WTC11 (cell line): Measurements from ENCODE around the gene FGF1.

ENCODE experiments used
- KAT7 ChIP-seq: sonication (generic); formaldehyde crosslinking; IDR thresholded peaks from 2 replicates; pipeline ENCODE4 v1.8.1; 2023; ENCODE audit warnings: missing genetic modification reagents, mild to moderate bottlenecking, borderline replicate concordance
- TP53 ChIP-seq: sonication (generic); formaldehyde crosslinking; IDR thresholded peaks from 2 replicates; pipeline ENCODE4 v1.8.1; 2023; ENCODE audit warnings: mild to moderate bottlenecking, missing genetic modification reagents
- TF ChIP-seq, protein P1 (sequence below): sonication (generic); formaldehyde crosslinking; IDR thresholded peaks from 2 replicates; pipeline ENCODE4 v1.8.1; 2023; ENCODE audit warnings: mild to moderate bottlenecking, missing genetic modification reagents
- TF ChIP-seq, protein P2 (sequence below): fragments of 200-600 bp; IDR thresholded peaks from 2 replicates; pipeline ENCODE4 v1.8.0; 2022; ENCODE audit warnings: antibody characterized with exemption

DNA sequence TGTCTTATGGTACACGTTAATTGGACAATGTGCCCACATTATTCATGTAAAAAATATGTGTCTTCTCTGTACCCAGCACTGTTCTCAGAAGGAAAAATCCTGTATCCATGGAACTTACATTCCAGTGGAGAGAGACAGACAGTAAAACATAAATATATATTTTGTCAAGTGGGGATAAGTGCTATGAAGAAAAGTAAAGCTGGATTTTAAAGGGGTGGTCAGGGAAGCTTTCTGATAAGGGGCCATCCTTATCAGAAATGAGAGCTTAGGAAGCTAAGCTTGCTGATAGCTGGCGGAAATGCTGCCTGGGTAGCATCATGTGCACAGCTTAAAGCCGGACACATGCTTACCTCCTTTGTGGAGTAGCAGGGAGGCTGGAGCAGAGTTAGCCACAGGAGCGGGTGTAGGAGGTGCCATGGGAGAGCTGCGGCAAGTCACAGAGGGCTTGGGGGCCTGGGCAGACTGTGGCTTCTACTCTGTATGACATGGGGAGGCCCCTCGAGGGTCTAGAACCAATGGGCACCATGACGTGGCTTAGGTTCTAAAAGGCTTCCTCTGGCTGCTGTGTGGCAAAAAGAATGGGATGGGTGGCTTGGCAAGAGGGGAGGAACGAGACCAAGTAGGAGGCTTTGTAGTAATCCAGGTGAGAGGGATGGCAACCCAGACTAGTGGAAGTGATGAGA lies 141.7 kb downstream of the FGF1 start:
- TF ChIP-seq, protein P1, sequence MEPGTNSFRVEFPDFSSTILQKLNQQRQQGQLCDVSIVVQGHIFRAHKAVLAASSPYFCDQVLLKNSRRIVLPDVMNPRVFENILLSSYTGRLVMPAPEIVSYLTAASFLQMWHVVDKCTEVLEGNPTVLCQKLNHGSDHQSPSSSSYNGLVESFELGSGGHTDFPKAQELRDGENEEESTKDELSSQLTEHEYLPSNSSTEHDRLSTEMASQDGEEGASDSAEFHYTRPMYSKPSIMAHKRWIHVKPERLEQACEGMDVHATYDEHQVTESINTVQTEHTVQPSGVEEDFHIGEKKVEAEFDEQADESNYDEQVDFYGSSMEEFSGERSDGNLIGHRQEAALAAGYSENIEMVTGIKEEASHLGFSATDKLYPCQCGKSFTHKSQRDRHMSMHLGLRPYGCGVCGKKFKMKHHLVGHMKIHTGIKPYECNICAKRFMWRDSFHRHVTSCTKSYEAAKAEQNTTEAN (CRISPR knock-in tag) = no peak
- TF ChIP-seq, protein P2, sequence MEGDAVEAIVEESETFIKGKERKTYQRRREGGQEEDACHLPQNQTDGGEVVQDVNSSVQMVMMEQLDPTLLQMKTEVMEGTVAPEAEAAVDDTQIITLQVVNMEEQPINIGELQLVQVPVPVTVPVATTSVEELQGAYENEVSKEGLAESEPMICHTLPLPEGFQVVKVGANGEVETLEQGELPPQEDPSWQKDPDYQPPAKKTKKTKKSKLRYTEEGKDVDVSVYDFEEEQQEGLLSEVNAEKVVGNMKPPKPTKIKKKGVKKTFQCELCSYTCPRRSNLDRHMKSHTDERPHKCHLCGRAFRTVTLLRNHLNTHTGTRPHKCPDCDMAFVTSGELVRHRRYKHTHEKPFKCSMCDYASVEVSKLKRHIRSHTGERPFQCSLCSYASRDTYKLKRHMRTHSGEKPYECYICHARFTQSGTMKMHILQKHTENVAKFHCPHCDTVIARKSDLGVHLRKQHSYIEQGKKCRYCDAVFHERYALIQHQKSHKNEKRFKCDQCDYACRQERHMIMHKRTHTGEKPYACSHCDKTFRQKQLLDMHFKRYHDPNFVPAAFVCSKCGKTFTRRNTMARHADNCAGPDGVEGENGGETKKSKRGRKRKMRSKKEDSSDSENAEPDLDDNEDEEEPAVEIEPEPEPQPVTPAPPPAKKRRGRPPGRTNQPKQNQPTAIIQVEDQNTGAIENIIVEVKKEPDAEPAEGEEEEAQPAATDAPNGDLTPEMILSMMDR = no peak
- TF ChIP-seq TP53 (CRISPR knock-in tag) = no peak
- TF ChIP-seq KAT7 = no peak
